OCI-LY1 (cell line): ENCODE data around the gene ZFYVE9.

Experiments used
- H2AFZ ChIP-seq: fragments of 200-600 bp; sonication (generic), shearing (Covaris generic); 2 replicates; pipeline ENCODE4 v1.6.0; 2014; ENCODE audit warnings: antibody characterized with exemption, mild to moderate bottlenecking, low read length
- H3F3A ChIP-seq: fragments of 200-600 bp; sonication (generic), shearing (Covaris generic); 2 replicates; pipeline ENCODE4 v1.6.0; 2014; ENCODE audit warnings: mild to moderate bottlenecking, antibody characterized with exemption, low read length, moderate library complexity; ENCODE audit not compliant: insufficient read depth
- H3K27ac ChIP-seq: fragments of 200-600 bp; sonication (generic); 2 replicates; pipeline ENCODE4 v1.5.1; 2014; ENCODE audit warnings: low read length, mixed run types, mild to moderate bottlenecking, low read depth; ENCODE audit not compliant: poor library complexity, severe bottlenecking
- H3K27me3 ChIP-seq: fragments of 200-600 bp; sonication (generic); 2 replicates; pipeline ENCODE4 v1.6.0; 2014; ENCODE audit warnings: antibody characterized with exemption, mild to moderate bottlenecking, low read length, moderate library complexity; ENCODE audit not compliant: insufficient read depth
- H3K36me3 ChIP-seq: fragments of 200-600 bp; sonication (generic); 2 replicates; pipeline ENCODE4 v1.6.1; 2014; ENCODE audit warnings: mild to moderate bottlenecking, antibody characterized with exemption, low read length, moderate library complexity, mixed read lengths; ENCODE audit not compliant: insufficient read depth
- H3K4me1 ChIP-seq: fragments of 200-600 bp; sonication (generic); 2 replicates; pipeline ENCODE4 v1.5.1; 2014; ENCODE audit warnings: mild to moderate bottlenecking, low read length, moderate library complexity; ENCODE audit not compliant: insufficient read depth, severe bottlenecking
- H3K4me2 ChIP-seq: fragments of 200-600 bp; sonication (generic), shearing (Covaris generic); 2 replicates; pipeline ENCODE4 v1.6.1; 2014; ENCODE audit warnings: low read length
- H3K4me3 ChIP-seq: fragments of 200-600 bp; sonication (generic); 2 replicates; pipeline ENCODE4 v1.5.1; 2014; ENCODE audit warnings: low read length, low read depth, mild to moderate bottlenecking, mixed read lengths; ENCODE audit not compliant: poor library complexity, severe bottlenecking
- H3K79me2 ChIP-seq: fragments of 200-600 bp; shearing (Covaris generic); 2 replicates; pipeline ENCODE4 v1.6.1; 2016; ENCODE audit warnings: mixed run types, low read length, mixed read lengths; ENCODE audit not compliant: insufficient read depth
- H3K9ac ChIP-seq: fragments of 200-600 bp; sonication (generic), shearing (Covaris generic); 2 replicates; pipeline ENCODE4 v1.6.1; 2014; ENCODE audit warnings: mild to moderate bottlenecking, low read length, mixed read lengths
- H3K9me2 ChIP-seq: fragments of 200-600 bp; sonication (generic), shearing (Covaris generic); 2 replicates; pipeline ENCODE4 v1.6.1; 2014; ENCODE audit warnings: low read depth, mild to moderate bottlenecking, low read length, mixed read lengths
- H3K9me3 ChIP-seq: fragments of 200-600 bp; shearing (Covaris generic); 2 replicates; pipeline ENCODE4 v1.6.1; 2014; ENCODE audit warnings: low read length, mixed read lengths
- H4K20me1 ChIP-seq: fragments of 200-600 bp; sonication (generic), shearing (Covaris generic); 2 replicates; pipeline ENCODE4 v1.6.0; 2016; ENCODE audit warnings: mild to moderate bottlenecking, low read length; ENCODE audit not compliant: insufficient read depth
- CTCF ChIP-seq: fragments of 200-600 bp; sonication (generic), shearing (Covaris generic); IDR thresholded peaks from 2 replicates; pipeline ENCODE4 v1.5.1; 2017; ENCODE audit warnings: mild to moderate bottlenecking, antibody characterized with exemption, low read length, moderate library complexity, mixed read lengths
- EZH2 ChIP-seq: fragments of 200-600 bp; sonication (generic), shearing (Covaris generic); IDR thresholded peaks from 2 replicates; pipeline ENCODE4 v1.8.0; 2017; ENCODE audit warnings: borderline replicate concordance, mixed run types, mild to moderate bottlenecking, antibody characterized with exemption, low read length, moderate library complexity, mixed read lengths

The ZFYVE9 gene

GRCh38 chr1:52234708-52235107 lies 92.8 kb downstream of the ZFYVE9 start:
- Histone ChIP-seq H3K4me2 (no peak overlapping the region), H3K9me3 (no peaks in the 10 kb centered on the region), H3K4me1 (no peaks in the 10 kb centered on the region), H3K27ac (no peak overlapping the region), H3K9me2 (no peaks in the 10 kb centered on the region), H3K9ac (no peak overlapping the region), H3F3A (no peaks in the 10 kb centered on the region), H4K20me1 (no peaks in the 10 kb centered on the region), H3K4me3 (no peak overlapping the region), H3K27me3 (0 out of 2 replicates have a peak, but pooled peaks cover 3% of the 10 kb centered on the region), H3K36me3 (no peaks in the 10 kb centered on the region), H3K79me2 (no peaks in the 10 kb centered on the region), H2AFZ (no peak overlapping the region)
- TF ChIP-seq CTCF (no peak), EZH2 (no peak)

- Histone ChIP-seq H3F3A (no peaks in the 10 kb centered on the region), H3K36me3 (no peaks in the 10 kb centered on the region), H3K27ac (no peak overlapping the region), H3K4me1 (no peaks in the 10 kb centered on the region), H3K27me3 (0 out of 2 replicates have a peak, but pooled peaks cover 3% of the 10 kb centered on the region), H3K9me2 (no peaks in the 10 kb centered on the region), H2AFZ (no peak overlapping the region), H3K4me2 (no peak overlapping the region), H3K4me3 (no peak overlapping the region), H4K20me1 (no peaks in the 10 kb centered on the region), H3K79me2 (no peaks in the 10 kb centered on the region), H3K9me3 (no peaks in the 10 kb centered on the region), H3K9ac (no peak overlapping the region)
- no peak for TF ChIP-seq CTCF
- no peak for TF ChIP-seq EZH2
Observed at GRCh38 chr1:52235646-52236045, 93.8 kb downstream of the ZFYVE9 start.

GRCh38 chr1:52237430-52237829 lies 95.5 kb downstream of the ZFYVE9 start:
- 0 out of 2 replicates have a peak, but pooled peaks cover 3% of the 10 kb centered on the region for H3K27me3 ChIP-seq
- TF ChIP-seq CTCF = no peak
- TF ChIP-seq EZH2 = no peak
- H3K36me3 ChIP-seq = no peaks in the 10 kb centered on the region
- no peak overlapping the region for H3K4me3 ChIP-seq
- H3K4me2 ChIP-seq = no peak overlapping the region
- H3K79me2 ChIP-seq = no peaks in the 10 kb centered on the region
- H4K20me1 ChIP-seq = no peaks in the 10 kb centered on the region
- no peaks in the 10 kb centered on the region for H3K4me1 ChIP-seq
- H3K9ac ChIP-seq = no peak overlapping the region
- no peaks in the 10 kb centered on the region for H3K9me2 ChIP-seq
- H3K9me3 ChIP-seq = no peaks in the 10 kb centered on the region
- no peaks in the 10 kb centered on the region for H3F3A ChIP-seq
- no peak overlapping the region for H3K27ac ChIP-seq
- no peak overlapping the region for H2AFZ ChIP-seq
